ENCODE measurements around the gene PREP. TPM values are rescaled to one million over a fixed set of nuclear protein-coding genes. Genes with fewer than 3 reads are reported as not detected.

Gene PREP
- total RNA-seq, 1 experiment from 2014 or later = 34.6 TPM

- H3K36me3 ChIP-seq = no peaks in the 10 kb centered on the region; the same call in 1 of the 2 replicates
- H3K4me3 ChIP-seq = peak overlapping the region; percentile 95
- DNase-seq = no peak
- H3K27me3 ChIP-seq = no peaks in the 10 kb centered on the region
- no peaks in the 10 kb centered on the region for H3K9me3 ChIP-seq
These were observed 568 bp downstream of the PREP start for GRCh38 chr6:105402090-105402938.

GRCh38 chr6:105401247-105402089, 1.4 kb downstream of the PREP start:
- peak overlapping the region; percentile 95 for H3K4me3 ChIP-seq
- H3K9me3 ChIP-seq = no peaks in the 10 kb centered on the region
- no peaks in the 10 kb centered on the region; the same call in 1 of the 2 replicates for H3K36me3 ChIP-seq
- no peaks in the 10 kb centered on the region for H3K27me3 ChIP-seq
- no peak for DNase-seq

GRCh38 chr6:105400501-105400900, 2.4 kb downstream of the PREP start:
- no peaks in the 10 kb centered on the region for H3K27me3 ChIP-seq

DNA sequence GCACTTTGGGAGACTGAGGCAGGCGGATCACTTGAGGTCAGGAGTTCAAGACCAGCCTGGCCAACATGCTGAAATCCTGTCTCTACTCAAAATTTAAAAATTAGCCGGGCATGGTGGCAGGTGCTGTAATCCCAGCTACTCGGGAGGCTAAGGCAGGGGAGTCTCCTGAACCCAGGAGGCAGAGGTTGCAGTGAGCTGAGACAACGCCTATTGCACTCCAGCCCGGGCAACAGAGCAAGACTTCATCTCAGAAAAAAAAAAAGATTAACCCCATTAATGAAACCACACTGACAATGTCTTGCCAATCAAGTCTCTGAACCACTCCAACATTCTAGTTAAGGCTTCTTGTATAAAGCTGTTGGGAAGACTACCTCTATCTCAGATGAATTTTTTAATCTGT, 4.0 kb downstream of the PREP start:
- Histone ChIP-seq H3K4me3 (no peak overlapping the region), H3K27me3 (no peaks in the 10 kb centered on the region), H3K36me3 (no peaks in the 10 kb centered on the region; the same call in 1 of the 2 replicates), H3K9me3 (no peaks in the 10 kb centered on the region)
- DNase-seq = no peak

More at GRCh38 chr6:105400501-105400900, 2.4 kb downstream of the PREP start:
- Histone ChIP-seq H3K9me3 (no peaks in the 10 kb centered on the region), H3K4me3 (no peak overlapping the region), H3K36me3 (no peaks in the 10 kb centered on the region; the same call in 1 of the 2 replicates)
- no peak for DNase-seq

DNA sequence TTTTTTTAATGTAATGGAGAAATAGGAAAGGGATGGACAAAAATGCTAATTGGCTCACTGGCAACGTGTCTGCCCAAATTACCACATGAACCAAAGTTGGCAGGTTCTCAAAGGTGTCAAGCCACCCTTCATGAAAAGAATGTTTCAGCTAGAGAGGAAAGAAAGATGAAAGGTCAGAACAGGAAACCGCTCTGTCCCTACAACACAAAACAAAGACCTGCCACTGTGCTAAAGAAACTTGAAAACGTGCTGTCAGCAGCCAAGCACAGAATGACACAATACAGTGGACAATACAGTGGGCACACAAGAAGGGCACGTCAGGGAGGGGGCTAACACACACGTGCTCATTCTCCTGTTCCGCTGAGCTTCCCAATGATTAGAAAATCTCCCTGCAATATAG, 4.9 kb downstream of the PREP start:
- Histone ChIP-seq H3K9me3 (no peaks in the 10 kb centered on the region), H3K4me3 (no peak overlapping the region), H3K36me3 (no peaks in the 10 kb centered on the region; the same call in 1 of the 2 replicates), H3K27me3 (no peaks in the 10 kb centered on the region)
- no peak for DNase-seq

- DNase-seq = no peak
- H3K9me3 ChIP-seq = no peaks in the 10 kb centered on the region
- H3K36me3 ChIP-seq = peaks cover 3% of the 10 kb centered on the region; the same call in 1 of the 2 replicates
- no peak overlapping the region for H3K4me3 ChIP-seq
- H3K27me3 ChIP-seq = no peaks in the 10 kb centered on the region
These were observed 11.2 kb downstream of the PREP start for GRCh38 chr6:105391705-105392104.

GRCh38 chr6:105389543-105389942, 13.3 kb downstream of the PREP start:
- H3K9me3 ChIP-seq = no peaks in the 10 kb centered on the region
- 0 out of 2 replicates have a peak, but pooled peaks cover 3% of the 10 kb centered on the region for H3K36me3 ChIP-seq
- H3K4me3 ChIP-seq = no peak overlapping the region
- no peaks in the 10 kb centered on the region for H3K27me3 ChIP-seq
- no peak for DNase-seq

- DNase-seq = no peak
- H3K27me3 ChIP-seq = no peaks in the 10 kb centered on the region
- H3K9me3 ChIP-seq = no peaks in the 10 kb centered on the region
- peaks cover 7% of the 10 kb centered on the region; the same call in 1 of the 2 replicates for H3K36me3 ChIP-seq
- H3K4me3 ChIP-seq = no peak overlapping the region
These were observed 14.5 kb downstream of the PREP start for GRCh38 chr6:105388392-105388791.

DNA sequence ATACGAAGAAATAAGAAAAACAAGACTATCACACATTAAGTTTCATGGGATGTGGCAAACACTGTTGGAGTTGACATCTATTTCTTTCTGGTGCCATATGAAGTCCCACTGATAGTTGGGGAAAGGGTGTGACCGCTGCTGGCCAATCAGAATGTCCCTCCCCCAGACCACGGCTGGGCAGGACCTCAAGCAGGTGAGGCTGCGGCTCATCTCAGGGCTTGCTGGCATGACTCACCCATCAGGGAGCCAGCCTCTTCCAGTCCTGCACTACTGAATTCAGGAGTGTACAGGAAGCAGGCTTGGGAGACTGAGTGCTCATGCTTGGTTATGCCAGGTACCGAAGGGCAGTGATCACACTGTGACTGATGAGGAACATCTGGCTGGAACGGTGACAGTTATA, 18.9 kb downstream of the PREP start:
- no peaks in the 10 kb centered on the region for H3K27me3 ChIP-seq
- no peak for DNase-seq
- H3K4me3 ChIP-seq = no peak overlapping the region
- H3K36me3 ChIP-seq = peaks cover 4% of the 10 kb centered on the region; the same call in 1 of the 2 replicates
- H3K9me3 ChIP-seq = no peaks in the 10 kb centered on the region

DNA sequence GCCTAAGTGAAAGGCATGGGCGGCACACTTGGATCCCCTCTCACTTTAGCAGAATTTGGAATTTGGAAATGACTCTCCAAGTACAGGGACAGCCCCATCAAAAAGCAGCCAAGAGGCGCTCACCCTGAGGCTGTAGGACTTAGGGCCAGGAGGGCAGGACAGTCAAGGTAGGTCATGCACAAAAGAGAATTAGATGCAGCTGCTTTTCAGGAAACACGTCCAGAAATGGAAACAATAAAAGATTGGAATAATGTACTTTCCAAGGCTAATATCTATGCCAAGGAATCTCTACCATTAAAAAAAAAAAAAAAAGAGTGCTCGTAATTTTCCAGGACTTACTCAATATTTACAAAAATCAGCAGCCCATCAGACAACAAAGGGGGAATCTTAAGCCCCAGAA, 19.9 kb downstream of the PREP start:
- Histone ChIP-seq H3K36me3 (peaks cover 4% of the 10 kb centered on the region; the same call in 1 of the 2 replicates), H3K4me3 (no peak overlapping the region), H3K9me3 (no peaks in the 10 kb centered on the region), H3K27me3 (no peaks in the 10 kb centered on the region)
- DNase-seq = no peak

GRCh38 chr6:105382496-105382895, 20.4 kb downstream of the PREP start:
- no peak overlapping the region for H3K4me3 ChIP-seq
- H3K9me3 ChIP-seq = no peaks in the 10 kb centered on the region
- no peaks in the 10 kb centered on the region for H3K27me3 ChIP-seq
- DNase-seq = no peak
- peaks cover 4% of the 10 kb centered on the region; the same call in 1 of the 2 replicates for H3K36me3 ChIP-seq

DNA sequence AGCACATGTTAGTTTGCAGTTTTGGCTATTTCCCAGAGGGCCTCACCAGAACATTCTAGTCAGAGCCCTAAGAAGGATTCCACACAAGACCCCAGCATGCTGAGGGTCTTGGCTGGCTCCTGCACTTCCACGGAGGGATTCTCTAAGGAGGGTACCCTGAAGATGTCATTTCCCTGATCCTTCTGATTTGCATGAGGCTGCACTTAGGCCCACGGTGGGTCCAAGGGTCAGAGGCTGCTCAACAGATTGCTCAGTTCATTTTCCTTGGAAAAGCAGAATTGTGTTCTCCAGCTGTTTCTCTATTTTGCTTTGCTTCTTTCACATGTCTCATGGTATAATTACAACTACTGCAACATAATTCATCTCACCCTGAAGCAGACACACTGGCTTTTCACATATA, 22.2 kb downstream of the PREP start:
- no peak for DNase-seq
- H3K9me3 ChIP-seq = no peaks in the 10 kb centered on the region

DNA sequence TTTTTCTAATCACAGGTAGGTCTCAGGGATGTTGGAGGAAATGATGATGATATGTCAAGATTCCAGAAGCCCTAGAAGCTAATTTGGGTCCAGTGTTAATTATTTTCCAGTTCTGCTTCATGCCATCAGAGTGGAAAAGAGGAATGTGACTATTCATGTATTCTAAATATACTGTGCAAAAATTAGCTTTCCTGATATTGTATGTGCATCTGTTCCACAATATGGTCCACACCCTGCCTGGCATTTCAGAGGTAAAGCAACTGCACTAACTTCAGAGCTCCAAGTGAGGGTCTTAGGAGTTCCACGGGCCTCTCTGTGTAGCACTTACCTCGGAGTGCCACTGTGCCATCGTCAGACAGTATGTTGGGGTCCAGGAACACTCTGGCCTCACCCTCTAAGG, 27.1 kb downstream of the PREP start:
- no peaks in the 10 kb centered on the region for H3K9me3 ChIP-seq
- DNase-seq = no peak
- no peaks in the 10 kb centered on the region for H3K27me3 ChIP-seq
- H3K4me3 ChIP-seq = no peak overlapping the region
- H3K36me3 ChIP-seq = peaks cover 20% of the 10 kb centered on the region

More for the DNA sequence above, 22.2 kb downstream of the PREP start:
- Histone ChIP-seq H3K36me3 (peaks cover 8% of the 10 kb centered on the region; the same call in 1 of the 2 replicates), H3K27me3 (no peaks in the 10 kb centered on the region), H3K4me3 (no peak overlapping the region)

GRCh38 chr6:105374010-105374420, 28.9 kb downstream of the PREP start:
- DNase-seq = no peak
- Histone ChIP-seq H3K27me3 (no peaks in the 10 kb centered on the region), H3K36me3 (peaks cover 25% of the 10 kb centered on the region), H3K4me3 (no peak overlapping the region), H3K9me3 (no peaks in the 10 kb centered on the region)

DNA sequence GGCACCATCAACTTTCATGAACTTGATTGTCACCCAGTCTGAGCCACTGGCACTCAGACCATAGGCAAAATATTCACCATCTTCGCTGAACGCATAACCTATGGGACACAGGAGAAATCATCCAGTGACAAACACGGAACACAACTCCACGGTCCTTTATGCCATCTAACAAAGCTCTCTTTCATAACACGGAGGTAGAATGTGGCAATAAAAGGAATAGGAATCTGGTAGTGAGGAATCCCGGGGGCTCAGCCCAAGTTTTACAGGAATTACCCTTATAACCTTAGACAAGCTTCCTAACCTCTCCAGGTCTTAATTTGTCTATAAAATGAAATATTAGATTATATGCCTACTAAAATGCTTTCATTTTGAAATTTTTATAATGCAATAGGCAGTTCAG, 29.4 kb downstream of the PREP start:
- DNase-seq = no peak

DNA sequence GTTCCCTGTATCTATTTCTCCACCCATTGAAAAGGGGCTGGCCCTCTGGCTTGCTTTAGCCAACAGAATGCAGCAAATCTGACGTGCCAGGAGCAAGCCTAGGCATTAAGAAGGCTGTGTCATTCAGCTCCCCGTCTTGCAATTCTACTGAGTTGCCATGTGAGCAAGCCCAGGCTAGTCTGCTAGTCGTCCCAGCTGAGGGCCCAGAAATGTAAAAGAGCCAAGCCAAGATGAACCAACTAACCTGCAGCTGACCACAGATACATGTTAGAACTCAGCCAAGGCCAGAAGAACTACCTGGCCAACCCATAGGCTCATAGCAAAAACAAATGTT, 30.1 kb downstream of the PREP start:
- Histone ChIP-seq H3K27me3 (no peaks in the 10 kb centered on the region), H3K9me3 (no peaks in the 10 kb centered on the region), H3K36me3 (peaks cover 31% of the 10 kb centered on the region), H3K4me3 (no peak overlapping the region)
- DNase-seq = no peak

More for the DNA sequence above, 29.4 kb downstream of the PREP start:
- Histone ChIP-seq H3K4me3 (no peak overlapping the region), H3K9me3 (no peaks in the 10 kb centered on the region), H3K27me3 (no peaks in the 10 kb centered on the region), H3K36me3 (peaks cover 28% of the 10 kb centered on the region)

DNA sequence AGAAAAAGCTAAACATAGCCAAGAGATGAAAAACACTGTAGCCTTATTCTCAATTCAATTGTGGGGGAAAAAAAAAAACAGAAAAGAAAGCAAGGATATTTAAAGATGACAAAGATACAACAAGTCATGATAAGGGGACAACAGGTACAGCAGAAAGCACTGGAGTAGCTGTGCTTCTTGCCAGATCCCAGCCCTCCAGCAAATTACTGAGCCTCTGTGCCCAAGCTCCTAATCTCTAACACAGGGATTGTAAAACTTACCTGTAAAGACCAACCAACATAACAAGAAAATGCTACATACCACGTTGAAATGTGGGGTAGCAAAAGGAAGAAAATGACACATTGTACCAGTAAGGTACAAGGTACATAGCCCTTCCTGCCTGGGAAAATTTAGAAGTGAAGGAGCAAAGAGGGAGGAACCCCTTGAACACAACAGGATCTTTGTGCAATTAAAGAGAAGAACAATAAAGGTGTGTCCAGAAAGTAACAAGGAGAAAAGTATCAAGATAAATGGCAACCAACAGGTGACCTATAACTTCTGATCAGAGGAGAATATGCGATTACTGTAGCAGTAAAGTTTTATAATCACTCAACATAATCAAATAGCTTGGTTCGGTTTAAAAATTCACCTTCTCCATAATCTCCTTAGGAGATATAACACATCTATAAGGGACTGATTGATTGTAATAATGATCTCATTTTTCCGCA, 30.6 kb downstream of the PREP start:
- Histone ChIP-seq H3K4me3 (no peak overlapping the region), H3K36me3 (peaks cover 31% of the 10 kb centered on the region), H3K9me3 (no peaks in the 10 kb centered on the region), H3K27me3 (no peaks in the 10 kb centered on the region)
- DNase-seq = no peak
